OCI-LY7 (cell line): ENCODE data around the gene FASTKD2. TPM values are rescaled to one million over a fixed set of nuclear protein-coding genes. Genes with fewer than 3 reads are reported as not detected.
"Not testable (repeated sequence)": the region's sequence is repeated elsewhere in the genome, so short reads cannot be mapped to it uniquely, and the experiment has no call there.

Experiments used
- BruUV-seq: library from RNA; stranded (reverse); fragments of 400-500 nt; replicated peaks from 2 replicates; lab custom pipeline; 2021; lab: Mats Ljungman, UMichigan
- CTCF ChIA-PET: fragments of 300-600 bp; sonication (Branson Sonifier 250); formaldehyde crosslinking; loops from one replicate; lab custom pipeline; 2022; ENCODE audit warnings: antibody characterized with exemption; ENCODE audit not compliant: unreplicated experiment; lab: Charles Lee
- POLR2A ChIA-PET: fragments of 300-600 bp; sonication (Branson Sonifier 250); formaldehyde crosslinking; loops from one replicate; lab custom pipeline; 2022; ENCODE audit warnings: antibody characterized with exemption; lab: Charles Lee
- DNase-seq: peaks from one replicate; pipeline ENCODE4 v3.0.0-alpha.2; 2015; ENCODE audit warnings: low spot score
- H2AFZ ChIP-seq: fragments of 200-600 bp; sonication (generic), shearing (Covaris generic); 2 replicates; pipeline ENCODE4 v1.6.1; 2014; ENCODE audit warnings: mild to moderate bottlenecking, antibody characterized with exemption, low read length, moderate library complexity
- H3K27ac ChIP-seq: fragments of 200-600 bp; sonication (generic); 2 replicates; pipeline ENCODE4 v1.5.1; 2014; ENCODE audit warnings: mixed run types, low read depth, mild to moderate bottlenecking, moderate library complexity, low read length, inconsistent platforms; ENCODE audit not compliant: poor library complexity, severe bottlenecking
- H3K36me3 ChIP-seq: fragments of 200-600 bp; sonication (generic); 2 replicates; pipeline ENCODE4 v1.6.1; 2014; ENCODE audit warnings: mild to moderate bottlenecking, antibody characterized with exemption, low read length, moderate library complexity, mixed read lengths; ENCODE audit not compliant: insufficient read depth
- H3K4me1 ChIP-seq: fragments of 200-600 bp; sonication (generic); 2 replicates; pipeline ENCODE4 v1.5.1; 2014; ENCODE audit warnings: mild to moderate bottlenecking, low read length; ENCODE audit not compliant: insufficient read depth, poor library complexity, severe bottlenecking
- H3K4me2 ChIP-seq: fragments of 200-600 bp; sonication (generic); 2 replicates; pipeline ENCODE4 v1.6.1; 2014; ENCODE audit warnings: mild to moderate bottlenecking, low read length
- H3K4me3 ChIP-seq: fragments of 200-600 bp; sonication (generic); 2 replicates; pipeline ENCODE4 v1.5.1; 2014; ENCODE audit warnings: mild to moderate bottlenecking, low read depth, low read length; ENCODE audit not compliant: poor library complexity, severe bottlenecking
- H3K79me2 ChIP-seq: fragments of 200-600 bp; sonication (generic); 2 replicates; pipeline ENCODE4 v1.6.1; 2016; ENCODE audit warnings: low read depth, mild to moderate bottlenecking, low read length, moderate library complexity, mixed read lengths; ENCODE audit not compliant: insufficient read depth
- H3K9me2 ChIP-seq: fragments of 200-600 bp; sonication (generic); 2 replicates; pipeline ENCODE4 v1.6.1; 2016; ENCODE audit warnings: mild to moderate bottlenecking, low read length, mixed read lengths; ENCODE audit not compliant: insufficient read depth
- H3K9me3 ChIP-seq: fragments of 200-600 bp; sonication (generic); 2 replicates; pipeline ENCODE4 v1.6.1; 2014; ENCODE audit warnings: mild to moderate bottlenecking, mixed run types, low read length, mixed read lengths
- H4K20me1 ChIP-seq: fragments of 200-600 bp; sonication (generic); 2 replicates; pipeline ENCODE4 v1.6.1; 2014; ENCODE audit warnings: mild to moderate bottlenecking, antibody characterized with exemption, low read length, moderate library complexity, mixed read lengths; ENCODE audit not compliant: insufficient read depth
- EZH2phosphoT487 ChIP-seq: fragments of 200-600 bp; sonication (generic); IDR thresholded peaks from 2 replicates; pipeline ENCODE4 v1.6.1; 2018; ENCODE audit warnings: low read depth, borderline replicate concordance, mild to moderate bottlenecking, mixed run types, antibody characterized with exemption, low read length, moderate library complexity, mixed read lengths
- intact Hi-C: fragments of 100-400 bp; cut with micrococcal nuclease; formaldehyde crosslinking; loops from one replicate; pipeline ENCODE4 v1.10.0; 2022; ENCODE audit not compliant: unreplicated experiment
- total RNA-seq, 2 experiments: library from RNA; depleted of rRNA in 1 of 2; stranded (reverse); fragments of >200 nt in 1 of 2; shearing (Covaris generic) in 1 of 2; gene quantifications; 2 replicates each; pipeline ENCODE4 v1.2.3, GENCODE V29; 2014 to 2022
- TF ChIP-seq, protein P1 (sequence below): fragments of 200-600 bp; sonication (generic); conservative IDR thresholded peaks from 2 replicates; pipeline ENCODE4 v1.5.1; 2014; ENCODE audit warnings: mild to moderate bottlenecking, antibody characterized with exemption, low read length, moderate library complexity, mixed read lengths

Gene FASTKD2
- total RNA-seq, 2 experiments from 2014 or later = 17.0 to 20.9 TPM

DNA sequence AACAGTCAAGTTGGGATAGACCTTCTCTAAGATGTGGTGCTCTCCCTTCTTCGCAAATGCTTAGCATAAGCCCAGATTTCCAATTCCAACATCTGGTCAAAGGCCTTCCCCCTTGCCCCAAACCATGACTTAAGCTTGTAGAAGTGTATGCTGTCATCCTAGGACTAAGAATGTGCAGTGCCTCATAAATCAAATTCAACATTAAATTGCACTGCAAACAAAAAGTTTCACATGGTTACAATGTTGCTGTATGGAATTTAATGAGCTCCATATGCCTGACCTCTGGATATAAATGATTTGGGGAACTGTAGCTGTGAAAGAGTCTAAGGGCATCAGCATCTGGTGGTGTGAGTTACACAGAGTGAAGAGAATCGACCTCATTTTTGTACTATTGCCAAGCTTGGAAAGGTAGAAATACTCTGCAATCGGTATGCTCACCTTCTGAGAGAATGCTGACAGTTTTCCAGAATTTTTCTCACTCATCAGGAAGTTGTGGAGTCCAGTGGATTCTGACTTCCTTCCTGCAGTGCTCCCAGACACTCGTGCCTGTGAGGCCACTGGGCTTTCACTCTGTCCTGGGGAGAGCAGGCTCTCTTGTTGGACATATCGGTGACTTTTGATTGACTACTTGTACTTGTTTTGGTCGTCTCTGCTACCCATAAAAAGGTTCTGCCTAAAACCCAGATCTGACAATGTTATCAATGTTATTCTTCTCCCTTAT is 40.6 kb downstream of the FASTKD2 start:
- DNase-seq = no peak
- Histone ChIP-seq H4K20me1 (no peaks in the 10 kb centered on the region), H3K9me2 (no peaks in the 10 kb centered on the region), H3K4me1 (no peaks in the 10 kb centered on the region), H3K9me3 (no peaks in the 10 kb centered on the region), H2AFZ (no peak overlapping the region), H3K79me2 (no peaks in the 10 kb centered on the region), H3K27ac (no peak overlapping the region), H3K4me2 (no peak overlapping the region), H3K36me3 (no peaks in the 10 kb centered on the region), H3K4me3 (no peak overlapping the region)
- no peak for TF ChIP-seq EZH2phosphoT487
- TF ChIP-seq, protein P1, sequence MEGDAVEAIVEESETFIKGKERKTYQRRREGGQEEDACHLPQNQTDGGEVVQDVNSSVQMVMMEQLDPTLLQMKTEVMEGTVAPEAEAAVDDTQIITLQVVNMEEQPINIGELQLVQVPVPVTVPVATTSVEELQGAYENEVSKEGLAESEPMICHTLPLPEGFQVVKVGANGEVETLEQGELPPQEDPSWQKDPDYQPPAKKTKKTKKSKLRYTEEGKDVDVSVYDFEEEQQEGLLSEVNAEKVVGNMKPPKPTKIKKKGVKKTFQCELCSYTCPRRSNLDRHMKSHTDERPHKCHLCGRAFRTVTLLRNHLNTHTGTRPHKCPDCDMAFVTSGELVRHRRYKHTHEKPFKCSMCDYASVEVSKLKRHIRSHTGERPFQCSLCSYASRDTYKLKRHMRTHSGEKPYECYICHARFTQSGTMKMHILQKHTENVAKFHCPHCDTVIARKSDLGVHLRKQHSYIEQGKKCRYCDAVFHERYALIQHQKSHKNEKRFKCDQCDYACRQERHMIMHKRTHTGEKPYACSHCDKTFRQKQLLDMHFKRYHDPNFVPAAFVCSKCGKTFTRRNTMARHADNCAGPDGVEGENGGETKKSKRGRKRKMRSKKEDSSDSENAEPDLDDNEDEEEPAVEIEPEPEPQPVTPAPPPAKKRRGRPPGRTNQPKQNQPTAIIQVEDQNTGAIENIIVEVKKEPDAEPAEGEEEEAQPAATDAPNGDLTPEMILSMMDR = no peak
- ChIA-PET CTCF (no interaction called here), POLR2A (no interaction called here)
- no TSS peak for BruUV-seq
- intact Hi-C loops = no loop called here

DNA sequence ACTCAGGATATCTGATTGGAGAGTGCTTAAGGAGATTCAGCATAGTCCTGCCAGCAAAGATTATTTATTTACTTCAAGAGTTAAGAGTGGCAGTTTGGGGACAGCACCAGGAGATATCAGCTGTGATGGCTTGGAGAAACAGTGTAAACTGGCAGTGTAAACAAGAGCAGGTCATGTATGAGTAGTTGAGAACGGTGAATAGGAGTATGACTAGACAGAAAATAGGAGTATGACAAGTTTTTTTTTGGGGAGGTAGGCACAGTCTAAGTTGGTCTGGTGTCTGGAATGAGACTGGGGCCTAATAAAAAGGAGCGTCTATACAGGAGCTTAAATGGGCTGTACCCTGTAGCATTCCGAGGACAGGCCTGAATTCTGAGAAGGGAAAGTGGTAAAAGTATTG is 42.2 kb downstream of the FASTKD2 start:
- H4K20me1 ChIP-seq, H3K9me2 ChIP-seq, intact Hi-C loops, POLR2A ChIA-PET, H3K79me2 ChIP-seq, H2AFZ ChIP-seq, H3K4me3 ChIP-seq, H3K9me3 ChIP-seq, H3K4me2 ChIP-seq, H3K27ac ChIP-seq, H3K4me1 ChIP-seq, DNase-seq, BruUV-seq, H3K36me3 ChIP-seq, CTCF ChIA-PET: not testable (repeated sequence)

DNA sequence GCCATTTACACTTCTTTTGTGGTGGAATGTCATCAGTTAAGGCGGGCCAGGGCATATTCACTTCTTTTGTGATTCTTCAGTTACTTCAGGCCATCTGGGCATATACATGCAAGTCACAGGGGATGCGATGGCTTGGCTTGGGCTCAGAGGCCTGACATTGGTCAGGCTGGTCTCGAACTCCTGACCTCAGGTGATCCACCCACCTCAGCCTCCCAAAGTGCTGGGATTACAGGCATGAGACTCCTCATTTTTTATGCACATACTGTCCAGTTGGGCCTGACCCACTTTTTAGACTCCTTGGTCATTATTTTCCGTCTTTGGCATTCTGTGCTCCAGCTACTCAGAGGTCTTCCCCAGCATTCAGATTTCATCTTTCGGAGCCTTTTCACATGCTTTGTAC is 47.1 kb downstream of the FASTKD2 start:
- H3K79me2 ChIP-seq, H4K20me1 ChIP-seq, H3K9me2 ChIP-seq, POLR2A ChIA-PET, H3K36me3 ChIP-seq, H3K27ac ChIP-seq, H2AFZ ChIP-seq, DNase-seq, H3K4me1 ChIP-seq, H3K4me2 ChIP-seq, intact Hi-C loops, H3K9me3 ChIP-seq, CTCF ChIA-PET, H3K4me3 ChIP-seq, BruUV-seq: not testable (repeated sequence)
